Activated CD8-positive, alpha-beta T cell treated with anti-CD3 and anti-CD28 coated beads for 36 hours (primary cell): ENCODE data around the gene RETREG1. TPM values are rescaled to one million over a fixed set of nuclear protein-coding genes. Genes with fewer than 3 reads are reported as not detected.

Experiments used
- ATAC-seq: fragments of 200-7000 bp; cut with Tn5 transposase; one replicate; pipeline ENCODE4 v1.10.0; 2021; ENCODE audit warnings: mild to moderate bottlenecking, moderate library complexity
- CTCF ChIA-PET: fragments of 350-600 bp; sonication (Branson Sonifier 250); formaldehyde crosslinking; loops from one replicate; lab custom pipeline; 2021; ENCODE audit warnings: antibody characterized with exemption; lab: Charles Lee
- POLR2A ChIA-PET: fragments of 350-600 bp; sonication (Branson Sonifier 250); formaldehyde crosslinking; loops from one replicate; lab custom pipeline; 2021; ENCODE audit warnings: antibody characterized with exemption; lab: Charles Lee
- DNase-seq: peaks from one replicate; pipeline ENCODE4 v3.0.0-alpha.2; 2020
- H3K27ac Mint-ChIP-seq: one replicate; pipeline ENCODE4 v1.8.0; 2021; ENCODE audit warnings: mild to moderate bottlenecking, mixed read lengths
- H3K27me3 Mint-ChIP-seq: one replicate; pipeline ENCODE4 v1.8.0; 2021; ENCODE audit warnings: mixed read lengths
- H3K36me3 Mint-ChIP-seq: one replicate; pipeline ENCODE4 v1.8.0; 2021; ENCODE audit warnings: low read depth, mixed read lengths
- H3K4me1 Mint-ChIP-seq: one replicate; pipeline ENCODE4 v1.8.0; 2021; ENCODE audit warnings: low read depth, mixed read lengths
- H3K4me3 Mint-ChIP-seq: one replicate; pipeline ENCODE4 v1.8.0; 2021; ENCODE audit warnings: mild to moderate bottlenecking, moderate library complexity, mixed read lengths
- H3K9me3 Mint-ChIP-seq: one replicate; pipeline ENCODE4 v1.8.0; 2021; ENCODE audit warnings: mixed read lengths
- CTCF ChIP-seq: fragments of 200-600 bp; IDR thresholded peaks from one replicate; pipeline ENCODE4 v1.8.0; 2022; ENCODE audit warnings: antibody characterized with exemption, mild to moderate bottlenecking
- intact Hi-C: fragments of 100-400 bp; cut with micrococcal nuclease; formaldehyde crosslinking; loops from one replicate; pipeline ENCODE4 v1.10.0; 2022
- total RNA-seq, 2 experiments: library from RNA; stranded (reverse); gene quantifications; one replicate each; pipeline ENCODE4 v1.2.3, GENCODE V29; 2021

RETREG1 gene
- 10 to 100 TPM; 31.7 to 31.9 TPM for total RNA-seq

GRCh38 chr5:16616536-16617273, at the start of gene RETREG1:
RETREG1 (minus strand) TSS chr5:16616997; CDS start chr5:16616971, 26 bp downstream.
- no peaks in the 10 kb centered on the region for H3K9me3 Mint-ChIP-seq
- POLR2A ChIA-PET = interaction anchor here (0.7 to 2.8 kb wide), 8 partner anchors 12 to 159 kb away, joined by 3 to 79 read pairs (median 4); no protein-coding TSS in a partner anchor
- no peaks in the 10 kb centered on the region for H3K27me3 Mint-ChIP-seq
- H3K36me3 Mint-ChIP-seq = peaks cover 17% of the 10 kb centered on the region
- peaks cover 34% of the 10 kb centered on the region for H3K4me1 Mint-ChIP-seq
- peak; percentile 82 for DNase-seq
- TF ChIP-seq CTCF = no peak
- peak; percentile 80 for ATAC-seq
- CTCF ChIA-PET = interaction anchor here (1.1 to 2.2 kb wide), 4 partner anchors 10 to 160 kb away, joined by 3 to 15 read pairs (median 4); no protein-coding TSS in a partner anchor
- intact Hi-C loops = no loop called here
- H3K27ac Mint-ChIP-seq = peak within 1 kb of the TSS; percentile 93
- H3K4me3 Mint-ChIP-seq = peak within 1 kb of the TSS; percentile 95

- ChIA-PET POLR2A (no interaction called here), CTCF (interaction anchor here (0.7 to 3.2 kb wide), 28 partner anchors 10 to 505 kb away, joined by 3 to 16 read pairs (median 4); partner anchors contain the start of gene RETREG1)
- no peaks in the 10 kb centered on the region for H3K9me3 Mint-ChIP-seq
- H3K36me3 Mint-ChIP-seq = no peaks in the 10 kb centered on the region
- peak; percentile 17 for ATAC-seq
- DNase-seq = no peak
- peaks cover 5% of the 10 kb centered on the region for H3K4me1 Mint-ChIP-seq
- intact Hi-C loops = loop anchor here (2.0 kb wide), 1 partner anchor 178 kb away; no protein-coding TSS in a partner anchor
- H3K27me3 Mint-ChIP-seq = no peaks in the 10 kb centered on the region
- no peak overlapping the region for H3K4me3 Mint-ChIP-seq
- TF ChIP-seq CTCF = no peak
- H3K27ac Mint-ChIP-seq = no peak overlapping the region
Observed at GRCh38 chr5:16666130-16666882, 49.5 kb upstream of the RETREG1 start.

- intact Hi-C loops = no loop called here
- ATAC-seq (no peak), DNase-seq (no peak)
- CTCF ChIA-PET = interaction anchor here (1.0 to 3.2 kb wide), 9 partner anchors 9 to 505 kb away, joined by 3 to 16 read pairs (median 5); no protein-coding TSS in a partner anchor
- TF ChIP-seq CTCF = no peak
- H3K4me3 Mint-ChIP-seq = no peak overlapping the region
- no peaks in the 10 kb centered on the region for H3K9me3 Mint-ChIP-seq
- H3K27me3 Mint-ChIP-seq = no peaks in the 10 kb centered on the region
- no peaks in the 10 kb centered on the region for H3K36me3 Mint-ChIP-seq
- no peak overlapping the region for H3K27ac Mint-ChIP-seq
- POLR2A ChIA-PET = no interaction called here
- peaks cover 5% of the 10 kb centered on the region for H3K4me1 Mint-ChIP-seq
Observed at GRCh38 chr5:16665601-16666000, 48.8 kb upstream of the RETREG1 start.

- no peaks in the 10 kb centered on the region for H3K27me3 Mint-ChIP-seq
- ChIA-PET POLR2A (interaction anchor here (1.1 kb wide), 1 partner anchor 186 kb away, joined by 4 read pairs; no protein-coding TSS in a partner anchor), CTCF (interaction anchor here (1.0 to 1.7 kb wide), 2 partner anchors 20 to 503 kb away, joined by 3 to 5 read pairs; no protein-coding TSS in a partner anchor)
- no peaks in the 10 kb centered on the region for H3K9me3 Mint-ChIP-seq
- peaks cover 5% of the 10 kb centered on the region for H3K4me1 Mint-ChIP-seq
- H3K27ac Mint-ChIP-seq = no peak overlapping the region
- TF ChIP-seq CTCF = no peak
- H3K4me3 Mint-ChIP-seq = no peak overlapping the region
- DNase-seq = no peak
- intact Hi-C loops = no loop called here
- H3K36me3 Mint-ChIP-seq = no peaks in the 10 kb centered on the region
- no peak for ATAC-seq
Observed at GRCh38 chr5:16664368-16664767, 47.6 kb upstream of the RETREG1 start.
